KMS-11 (cell line): ENCODE results near the gene TCF7L2.

ENCODE experiments used
- H2AFZ ChIP-seq: fragments of 200-600 bp; sonication (generic); 2 replicates; pipeline ENCODE4 v1.6.1; 2016; ENCODE audit warnings: antibody characterized with exemption, mixed run types, low read depth
- H3K27ac ChIP-seq: fragments of 200-600 bp; sonication (generic); 2 replicates; pipeline ENCODE4 v1.6.1; 2016; ENCODE audit warnings: mild to moderate bottlenecking, mixed run types
- H3K27me3 ChIP-seq: fragments of 200-600 bp; sonication (generic); 2 replicates; pipeline ENCODE4 v1.6.1; 2017; ENCODE audit warnings: mild to moderate bottlenecking, low read depth, mixed run types, moderate library complexity; ENCODE audit not compliant: insufficient read depth
- H3K36me3 ChIP-seq: fragments of 200-600 bp; sonication (generic); 2 replicates; pipeline ENCODE4 v1.6.1; 2017; ENCODE audit warnings: mild to moderate bottlenecking, mixed run types; ENCODE audit not compliant: insufficient read depth
- H3K4me1 ChIP-seq: fragments of 200-600 bp; sonication (generic); 2 replicates; pipeline ENCODE4 v1.6.1; 2016; ENCODE audit warnings: mild to moderate bottlenecking, low read depth, mixed run types; ENCODE audit not compliant: poor library complexity, severe bottlenecking
- H3K4me2 ChIP-seq: fragments of 200-600 bp; sonication (generic); 2 replicates; pipeline ENCODE4 v1.7.0; 2016; ENCODE audit warnings: mild to moderate bottlenecking, mixed run types
- H3K4me3 ChIP-seq: fragments of 200-600 bp; sonication (generic); IDR thresholded peaks from 2 replicates; pipeline ENCODE4 v1.6.1; 2017; ENCODE audit warnings: low read depth, low read length, mixed read lengths; ENCODE audit not compliant: insufficient read depth
- H3K79me2 ChIP-seq: fragments of 200-600 bp; sonication (generic); 2 replicates; pipeline ENCODE4 v1.6.1; 2016; ENCODE audit warnings: low read depth, mixed run types; ENCODE audit not compliant: insufficient read depth
- H3K9ac ChIP-seq: fragments of 200-600 bp; sonication (generic); 2 replicates; pipeline ENCODE4 v1.6.1; 2016; ENCODE audit warnings: mild to moderate bottlenecking, mixed run types
- H4K20me1 ChIP-seq: fragments of 200-600 bp; sonication (generic); 2 replicates; pipeline ENCODE4 v1.6.1; 2016; ENCODE audit warnings: mild to moderate bottlenecking, mixed run types; ENCODE audit not compliant: insufficient read depth
- TF ChIP-seq, protein P1 (sequence below): fragments of 200-600 bp; sonication (generic); conservative IDR thresholded peaks from 2 replicates; pipeline ENCODE4 v1.6.1; 2017; ENCODE audit warnings: low read depth, mild to moderate bottlenecking, antibody characterized with exemption, low read length, moderate library complexity, mixed read lengths

TCF7L2 gene

DNA sequence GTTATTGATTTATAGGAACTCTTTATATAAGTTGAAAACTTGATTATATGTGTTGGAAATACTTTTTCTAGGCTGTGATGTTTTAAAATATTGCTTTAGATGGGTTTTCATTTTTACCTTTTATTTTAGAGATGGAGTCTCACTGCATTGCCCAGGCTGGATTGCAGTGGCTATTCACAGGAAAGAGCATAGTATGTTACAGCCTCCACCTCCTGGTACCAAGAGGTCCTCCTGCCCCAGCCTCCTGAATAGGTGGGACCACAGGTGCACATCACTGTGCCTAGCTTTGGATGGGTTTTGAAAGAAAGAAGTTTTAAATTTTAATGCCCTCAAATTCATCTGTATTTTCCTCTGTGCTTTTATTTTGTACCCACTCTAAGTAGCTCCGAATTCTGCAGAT lies 105.4 kb downstream of the TCF7L2 start:
- Histone ChIP-seq H3K4me3 (no peak overlapping the region), H3K4me1 (no peaks in the 10 kb centered on the region), H3K27ac (no peak overlapping the region), H2AFZ (no peak overlapping the region), H3K79me2 (no peaks in the 10 kb centered on the region), H3K9ac (no peak overlapping the region), H4K20me1 (no peaks in the 10 kb centered on the region), H3K36me3 (no peaks in the 10 kb centered on the region), H3K27me3 (no peaks in the 10 kb centered on the region), H3K4me2 (no peak overlapping the region)
- TF ChIP-seq, protein P1, sequence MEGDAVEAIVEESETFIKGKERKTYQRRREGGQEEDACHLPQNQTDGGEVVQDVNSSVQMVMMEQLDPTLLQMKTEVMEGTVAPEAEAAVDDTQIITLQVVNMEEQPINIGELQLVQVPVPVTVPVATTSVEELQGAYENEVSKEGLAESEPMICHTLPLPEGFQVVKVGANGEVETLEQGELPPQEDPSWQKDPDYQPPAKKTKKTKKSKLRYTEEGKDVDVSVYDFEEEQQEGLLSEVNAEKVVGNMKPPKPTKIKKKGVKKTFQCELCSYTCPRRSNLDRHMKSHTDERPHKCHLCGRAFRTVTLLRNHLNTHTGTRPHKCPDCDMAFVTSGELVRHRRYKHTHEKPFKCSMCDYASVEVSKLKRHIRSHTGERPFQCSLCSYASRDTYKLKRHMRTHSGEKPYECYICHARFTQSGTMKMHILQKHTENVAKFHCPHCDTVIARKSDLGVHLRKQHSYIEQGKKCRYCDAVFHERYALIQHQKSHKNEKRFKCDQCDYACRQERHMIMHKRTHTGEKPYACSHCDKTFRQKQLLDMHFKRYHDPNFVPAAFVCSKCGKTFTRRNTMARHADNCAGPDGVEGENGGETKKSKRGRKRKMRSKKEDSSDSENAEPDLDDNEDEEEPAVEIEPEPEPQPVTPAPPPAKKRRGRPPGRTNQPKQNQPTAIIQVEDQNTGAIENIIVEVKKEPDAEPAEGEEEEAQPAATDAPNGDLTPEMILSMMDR, result no peak

DNA sequence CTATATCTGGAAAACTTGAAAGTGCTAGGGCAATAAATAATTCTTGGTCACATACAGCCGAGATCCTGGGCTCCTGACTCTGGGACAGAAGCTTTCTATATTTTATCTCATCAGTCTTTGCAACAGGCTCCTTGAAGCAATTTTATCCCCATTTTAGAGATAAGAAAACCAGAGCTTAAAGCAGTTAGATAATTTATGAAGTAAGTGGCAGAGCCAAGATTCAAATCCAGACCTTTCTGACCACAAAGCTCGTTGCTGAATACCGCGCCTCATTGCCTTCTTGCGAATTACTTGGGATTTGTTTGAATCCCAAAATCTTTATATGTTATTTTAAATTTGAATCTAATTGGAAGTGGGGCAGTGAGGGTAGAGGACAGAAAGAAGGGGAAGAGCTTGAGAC lies 106.0 kb downstream of the TCF7L2 start:
- no peak overlapping the region for H3K4me2 ChIP-seq
- H3K4me1 ChIP-seq, result no peaks in the 10 kb centered on the region
- H3K4me3 ChIP-seq, result no peak overlapping the region
- no peaks in the 10 kb centered on the region for H4K20me1 ChIP-seq
- H3K36me3 ChIP-seq, result no peaks in the 10 kb centered on the region
- no peak overlapping the region for H2AFZ ChIP-seq
- H3K79me2 ChIP-seq, result no peaks in the 10 kb centered on the region
- no peaks in the 10 kb centered on the region for H3K27me3 ChIP-seq
- TF ChIP-seq, protein P1, result no peak
- H3K9ac ChIP-seq, result no peak overlapping the region
- H3K27ac ChIP-seq, result no peak overlapping the region

DNA sequence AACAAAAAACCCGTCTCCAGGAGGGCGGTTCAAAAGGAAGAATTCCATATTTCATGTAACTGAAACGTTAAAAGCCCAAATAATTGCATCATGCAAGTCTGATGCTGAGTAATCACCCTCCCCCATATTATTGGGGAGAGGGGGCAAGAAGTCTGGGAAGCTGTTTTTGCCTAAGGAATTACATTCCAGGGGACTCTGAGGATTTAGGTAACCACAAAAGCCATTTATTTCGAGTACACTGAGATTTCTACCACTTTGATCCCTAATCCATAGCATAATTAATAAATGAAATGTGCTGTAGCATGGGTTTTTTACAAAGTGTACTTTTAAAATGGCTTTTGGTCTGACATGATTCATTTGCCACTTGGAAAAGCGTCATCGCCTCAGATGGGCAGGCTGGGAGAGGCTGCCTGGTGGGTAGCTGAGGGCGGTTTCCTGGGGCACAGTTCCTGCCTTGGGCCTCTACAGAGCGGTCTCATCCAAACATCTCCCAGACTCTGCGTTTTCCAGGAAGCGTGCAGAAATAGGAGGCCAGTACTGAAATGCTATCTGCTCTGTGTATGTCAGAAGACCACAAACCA lies 106.5 kb downstream of the TCF7L2 start:
- Histone ChIP-seq H3K79me2 (no peaks in the 10 kb centered on the region), H3K4me1 (no peaks in the 10 kb centered on the region), H3K4me3 (no peak overlapping the region), H4K20me1 (no peaks in the 10 kb centered on the region), H3K27me3 (no peaks in the 10 kb centered on the region), H2AFZ (no peak overlapping the region), H3K9ac (no peak overlapping the region), H3K4me2 (no peak overlapping the region), H3K36me3 (no peaks in the 10 kb centered on the region), H3K27ac (no peak overlapping the region)
- TF ChIP-seq, protein P1, result no peak

DNA sequence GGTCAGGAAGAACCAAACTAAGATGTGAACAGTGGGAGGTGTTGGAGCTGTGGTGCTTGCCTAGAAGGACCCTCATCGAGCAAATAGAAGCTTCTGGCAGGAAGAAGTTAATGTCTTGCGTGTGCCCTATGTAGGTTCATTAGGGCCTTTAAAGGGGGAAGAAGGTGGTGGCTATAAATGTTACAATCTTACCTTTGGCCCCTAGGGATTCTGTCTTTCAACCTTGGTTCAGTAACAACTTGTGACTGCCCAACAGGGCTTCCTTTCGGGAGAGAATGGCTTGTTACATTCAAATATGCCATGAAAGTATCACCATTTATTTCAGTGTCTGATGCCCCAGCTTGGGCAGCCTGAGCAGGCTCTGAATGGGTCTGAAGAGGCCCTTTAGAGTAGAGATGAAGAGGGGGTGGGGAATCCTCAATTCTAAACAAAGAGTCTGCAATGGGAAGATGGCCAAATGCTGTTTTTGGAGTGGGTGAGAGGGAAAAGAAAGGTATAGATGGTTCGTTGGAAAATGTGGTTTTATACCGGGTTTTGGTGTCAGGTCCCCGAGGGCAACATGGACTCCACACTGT lies 108.0 kb downstream of the TCF7L2 start:
- no peaks in the 10 kb centered on the region for H3K36me3 ChIP-seq
- no peak overlapping the region for H2AFZ ChIP-seq
- no peak overlapping the region for H3K4me3 ChIP-seq
- H3K4me1 ChIP-seq, result no peaks in the 10 kb centered on the region
- no peak overlapping the region for H3K9ac ChIP-seq
- H3K79me2 ChIP-seq, result no peaks in the 10 kb centered on the region
- no peaks in the 10 kb centered on the region for H3K27me3 ChIP-seq
- H3K4me2 ChIP-seq, result no peak overlapping the region
- TF ChIP-seq, protein P1, result no peak
- no peaks in the 10 kb centered on the region for H4K20me1 ChIP-seq
- H3K27ac ChIP-seq, result no peak overlapping the region
